ENCODE data around the gene SLIT3. TPM values are rescaled to one million over a fixed set of nuclear protein-coding genes. Genes with fewer than 3 reads are reported as not detected.

Gene SLIT3
- total RNA-seq, 3 donors from 2014 or later (not counting 1 experiment from before 2014, with no cell fraction given), result 0.34 to 0.80 TPM; not detected in 1

DNA sequence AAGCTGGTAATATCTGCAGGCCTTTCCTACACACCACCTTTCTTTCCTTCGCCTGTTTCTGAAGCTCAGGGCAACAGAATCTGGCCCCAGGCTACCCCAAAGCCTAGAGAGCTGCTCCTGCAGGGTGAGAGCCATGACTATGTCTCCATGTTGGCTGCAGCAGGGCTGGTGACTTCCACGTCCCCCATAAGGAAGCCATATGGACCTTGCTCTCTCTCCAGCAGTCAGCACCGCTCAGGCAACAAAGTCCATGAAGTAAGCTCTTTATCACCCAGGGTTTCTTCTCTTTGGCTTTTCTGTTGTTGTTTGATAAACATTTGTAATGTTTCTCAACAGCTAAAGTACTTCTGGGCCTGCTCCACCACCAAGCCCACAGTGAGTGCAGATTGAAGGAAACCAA is 125.2 kb downstream of the SLIT3 start:
- TF ChIP-seq, protein P1, sequence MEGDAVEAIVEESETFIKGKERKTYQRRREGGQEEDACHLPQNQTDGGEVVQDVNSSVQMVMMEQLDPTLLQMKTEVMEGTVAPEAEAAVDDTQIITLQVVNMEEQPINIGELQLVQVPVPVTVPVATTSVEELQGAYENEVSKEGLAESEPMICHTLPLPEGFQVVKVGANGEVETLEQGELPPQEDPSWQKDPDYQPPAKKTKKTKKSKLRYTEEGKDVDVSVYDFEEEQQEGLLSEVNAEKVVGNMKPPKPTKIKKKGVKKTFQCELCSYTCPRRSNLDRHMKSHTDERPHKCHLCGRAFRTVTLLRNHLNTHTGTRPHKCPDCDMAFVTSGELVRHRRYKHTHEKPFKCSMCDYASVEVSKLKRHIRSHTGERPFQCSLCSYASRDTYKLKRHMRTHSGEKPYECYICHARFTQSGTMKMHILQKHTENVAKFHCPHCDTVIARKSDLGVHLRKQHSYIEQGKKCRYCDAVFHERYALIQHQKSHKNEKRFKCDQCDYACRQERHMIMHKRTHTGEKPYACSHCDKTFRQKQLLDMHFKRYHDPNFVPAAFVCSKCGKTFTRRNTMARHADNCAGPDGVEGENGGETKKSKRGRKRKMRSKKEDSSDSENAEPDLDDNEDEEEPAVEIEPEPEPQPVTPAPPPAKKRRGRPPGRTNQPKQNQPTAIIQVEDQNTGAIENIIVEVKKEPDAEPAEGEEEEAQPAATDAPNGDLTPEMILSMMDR (IDR thresholded peaks at IDR 0.05), result no peak
- intact Hi-C loops (cut with micrococcal nuclease), result no loop called here
- Mint-ChIP-seq H3K9me3 (no peaks in the 10 kb centered on the region), H3K27ac (no peak overlapping the region), H3K27me3 (ENCODE audit: low read depth in 2 of 2) (peaks cover 0 to 3% of the 10 kb centered on the region in 2 donors), H3K4me3 (no peak overlapping the region), H3K4me1 (no peaks in the 10 kb centered on the region), H3K36me3 (no peaks in the 10 kb centered on the region)
- DNase-seq (no peak), ATAC-seq (no peak)
- Histone ChIP-seq H3K9me3 (ENCODE audit: control insufficient read depth, insufficient read depth, low read length) (no peaks in the 10 kb centered on the region), H3K4me1 (ENCODE audit: control insufficient read depth, insufficient read depth, low read length) (no peaks in the 10 kb centered on the region), H3K27me3 (ENCODE audit: control insufficient read depth, insufficient read depth, low read length) (no peaks in the 10 kb centered on the region), H3K27ac (ENCODE audit: low read length) (no peak overlapping the region), H3K36me3 (ENCODE audit: control insufficient read depth, insufficient read depth, low read length) (no peaks in the 10 kb centered on the region), H3K4me3 (ENCODE audit: low read length) (no peak overlapping the region)
- WGBS (ENCODE audit: insufficient coverage), result 87% methylated on average over 3 of the region's 3 CpGs

DNA sequence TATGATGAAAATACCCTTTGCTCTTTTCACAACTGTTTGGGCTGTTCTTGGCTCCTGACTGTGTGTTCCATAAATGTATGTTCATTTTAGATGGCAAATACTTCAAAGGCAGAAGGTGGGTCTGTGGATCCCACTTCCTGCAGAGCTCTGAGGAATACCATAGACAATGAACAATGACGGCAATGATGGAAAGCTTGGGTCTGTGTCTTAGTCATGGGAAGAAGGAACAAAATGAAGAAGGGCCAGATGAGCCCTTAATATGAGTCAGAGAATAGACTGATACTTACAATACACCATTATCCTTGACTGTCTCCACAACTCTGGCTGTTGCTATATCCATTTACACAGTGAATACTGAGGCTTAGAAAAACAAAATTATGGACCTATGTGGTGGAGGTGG is 126.0 kb downstream of the SLIT3 start:
- Mint-ChIP-seq H3K4me3 (no peak overlapping the region), H3K9me3 (no peaks in the 10 kb centered on the region), H3K36me3 (no peaks in the 10 kb centered on the region), H3K27me3 (ENCODE audit: low read depth in 2 of 2) (peaks cover 0 to 3% of the 10 kb centered on the region in 2 donors), H3K27ac (no peak overlapping the region), H3K4me1 (no peaks in the 10 kb centered on the region)
- Histone ChIP-seq H3K4me3 (ENCODE audit: low read length) (no peak overlapping the region), H3K9me3 (ENCODE audit: control insufficient read depth, insufficient read depth, low read length) (no peaks in the 10 kb centered on the region), H3K36me3 (ENCODE audit: control insufficient read depth, insufficient read depth, low read length) (no peaks in the 10 kb centered on the region), H3K27ac (ENCODE audit: low read length) (no peak overlapping the region), H3K27me3 (ENCODE audit: control insufficient read depth, insufficient read depth, low read length) (no peaks in the 10 kb centered on the region), H3K4me1 (ENCODE audit: control insufficient read depth, insufficient read depth, low read length) (no peaks in the 10 kb centered on the region)
- TF ChIP-seq, protein P1 (IDR thresholded peaks at IDR 0.05), result no peak
- ATAC-seq, result no peak
- no peak for DNase-seq
- intact Hi-C loops (cut with micrococcal nuclease), result no loop called here
- 100% methylated on average over 1 of the region's 1 CpG for WGBS (ENCODE audit: insufficient coverage)

DNA sequence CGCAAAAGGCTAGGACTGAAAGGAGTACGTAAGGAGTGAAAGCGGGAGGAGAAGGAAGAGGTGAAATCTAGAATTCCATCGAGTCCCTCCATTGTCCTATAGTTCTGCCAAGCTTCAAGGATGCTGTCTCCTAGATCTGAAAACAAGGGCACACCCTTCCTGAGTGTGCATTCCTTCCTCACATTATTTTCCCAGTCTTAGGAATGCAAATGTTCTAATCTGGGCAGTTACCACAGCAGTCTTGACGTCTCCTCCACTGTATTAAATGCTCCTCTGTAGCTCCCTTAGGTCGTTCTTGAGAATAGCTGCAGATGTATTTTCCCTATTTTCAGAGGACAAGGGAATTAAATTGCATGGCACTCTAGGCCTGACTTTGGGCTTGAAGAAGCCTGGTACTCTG is 127.6 kb downstream of the SLIT3 start:
- TF ChIP-seq, protein P1 (IDR thresholded peaks at IDR 0.05), result no peak
- ATAC-seq, result no peak
- Histone ChIP-seq H3K27ac (ENCODE audit: low read length) (no peak overlapping the region), H3K9me3 (ENCODE audit: control insufficient read depth, insufficient read depth, low read length) (no peaks in the 10 kb centered on the region), H3K4me3 (ENCODE audit: low read length) (no peak overlapping the region), H3K27me3 (ENCODE audit: control insufficient read depth, insufficient read depth, low read length) (no peaks in the 10 kb centered on the region), H3K36me3 (ENCODE audit: control insufficient read depth, insufficient read depth, low read length) (no peaks in the 10 kb centered on the region), H3K4me1 (ENCODE audit: control insufficient read depth, insufficient read depth, low read length) (no peaks in the 10 kb centered on the region)
- Mint-ChIP-seq H3K9me3 (no peaks in the 10 kb centered on the region), H3K36me3 (no peaks in the 10 kb centered on the region), H3K4me3 (no peak overlapping the region), H3K4me1 (no peaks in the 10 kb centered on the region), H3K27me3 (ENCODE audit: low read depth in 2 of 2) (peaks cover 0 to 3% of the 10 kb centered on the region in 2 donors), H3K27ac (no peak overlapping the region)
- DNase-seq, result no peak
- intact Hi-C loops (cut with micrococcal nuclease), result no loop called here
- WGBS (ENCODE audit: insufficient coverage), result 87% methylated on average over 6 of the region's 6 CpGs

DNA sequence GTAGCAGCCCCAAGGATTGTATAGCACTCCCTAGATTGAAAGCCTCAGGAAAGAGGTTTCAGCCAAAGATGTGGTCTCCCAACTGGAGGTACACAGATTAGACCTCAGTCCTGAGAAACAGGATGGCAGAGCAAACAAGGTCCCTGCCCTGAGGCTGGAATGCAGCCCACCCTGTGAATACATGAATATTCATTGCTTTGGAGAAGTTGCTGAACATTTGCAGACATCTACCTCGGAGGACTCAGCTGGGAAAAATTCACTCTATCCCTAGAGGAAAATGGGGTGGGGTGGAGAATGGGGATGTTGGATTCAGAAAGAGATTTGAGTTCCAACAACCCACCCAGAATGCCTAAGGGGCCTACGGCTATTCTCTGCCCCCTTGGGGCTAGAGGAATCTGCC is 129.4 kb downstream of the SLIT3 start:
- Histone ChIP-seq H3K4me3 (ENCODE audit: low read length) (no peak overlapping the region), H3K4me1 (ENCODE audit: control insufficient read depth, insufficient read depth, low read length) (no peaks in the 10 kb centered on the region), H3K27ac (ENCODE audit: low read length) (no peak overlapping the region), H3K9me3 (ENCODE audit: control insufficient read depth, insufficient read depth, low read length) (no peaks in the 10 kb centered on the region), H3K27me3 (ENCODE audit: control insufficient read depth, insufficient read depth, low read length) (no peaks in the 10 kb centered on the region), H3K36me3 (ENCODE audit: control insufficient read depth, insufficient read depth, low read length) (no peaks in the 10 kb centered on the region)
- TF ChIP-seq, protein P1 (IDR thresholded peaks at IDR 0.05), result no peak
- DNase-seq (no peak), ATAC-seq (no peak)
- no peak overlapping the region for H3K4me3 Mint-ChIP-seq
- 100% methylated on average over 1 of the region's 2 CpGs for WGBS (ENCODE audit: insufficient coverage)
- H3K36me3 Mint-ChIP-seq, result no peaks in the 10 kb centered on the region
- intact Hi-C loops (cut with micrococcal nuclease), result no loop called here
- no peaks in the 10 kb centered on the region for H3K4me1 Mint-ChIP-seq
- H3K9me3 Mint-ChIP-seq, result no peaks in the 10 kb centered on the region
- H3K27me3 Mint-ChIP-seq (ENCODE audit: low read depth in 2 of 2), result peaks cover 0 to 6% of the 10 kb centered on the region in 2 donors
- no peak overlapping the region for H3K27ac Mint-ChIP-seq

All from natural killer cell (primary cell).